NCI-H526 (cell line): ENCODE results near the gene TTLL5.
A peak's percentile ranks its signal among the peaks of the same experiment; 100 is the strongest.

Source experiments
- DNase-seq, 2 experiments: peaks; one replicate each; lab custom pipeline; 2025; lab: John Stamatoyannopoulos, UW

TTLL5 gene

DNA sequence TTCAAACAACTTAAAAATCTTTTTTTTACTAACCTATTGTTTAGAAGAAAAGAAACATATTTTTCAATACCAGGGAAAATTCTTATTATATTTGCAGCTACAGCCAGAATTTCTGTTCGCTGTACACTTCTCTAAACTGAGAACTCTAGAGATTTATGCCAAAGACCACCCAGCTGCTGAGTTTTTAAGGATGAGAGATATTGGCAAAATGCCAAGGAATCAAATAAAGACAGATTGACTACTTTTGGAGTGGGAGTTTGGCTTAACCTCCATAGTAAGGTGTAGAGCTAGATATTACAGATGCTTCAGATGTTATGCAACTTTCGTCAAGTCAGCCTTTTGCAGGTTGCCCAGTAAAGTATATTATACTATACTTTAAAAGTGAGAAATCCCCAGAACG is 71.8 kb downstream of the TTLL5 start:
- no peak for DNase-seq

DNA sequence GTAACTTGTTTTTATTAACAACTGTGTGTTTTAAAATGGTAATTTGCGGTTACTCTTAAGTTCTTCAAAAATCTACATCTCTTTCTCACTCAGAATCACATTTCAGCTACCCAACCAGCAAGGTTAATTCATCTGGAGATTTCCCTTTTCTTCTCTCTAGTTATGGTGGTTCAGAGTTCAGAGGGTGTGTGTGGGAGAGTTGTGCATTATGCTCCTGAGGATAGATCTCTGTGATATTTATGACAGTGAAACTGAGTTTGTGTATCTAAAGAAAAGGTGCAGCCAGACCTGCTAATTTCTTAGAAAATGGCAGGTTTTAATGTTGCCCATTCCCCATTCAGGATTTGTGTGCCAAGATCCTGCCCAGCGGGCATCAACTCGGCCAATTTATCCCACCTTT is 73.8 kb downstream of the TTLL5 start:
- no peak for DNase-seq

DNA sequence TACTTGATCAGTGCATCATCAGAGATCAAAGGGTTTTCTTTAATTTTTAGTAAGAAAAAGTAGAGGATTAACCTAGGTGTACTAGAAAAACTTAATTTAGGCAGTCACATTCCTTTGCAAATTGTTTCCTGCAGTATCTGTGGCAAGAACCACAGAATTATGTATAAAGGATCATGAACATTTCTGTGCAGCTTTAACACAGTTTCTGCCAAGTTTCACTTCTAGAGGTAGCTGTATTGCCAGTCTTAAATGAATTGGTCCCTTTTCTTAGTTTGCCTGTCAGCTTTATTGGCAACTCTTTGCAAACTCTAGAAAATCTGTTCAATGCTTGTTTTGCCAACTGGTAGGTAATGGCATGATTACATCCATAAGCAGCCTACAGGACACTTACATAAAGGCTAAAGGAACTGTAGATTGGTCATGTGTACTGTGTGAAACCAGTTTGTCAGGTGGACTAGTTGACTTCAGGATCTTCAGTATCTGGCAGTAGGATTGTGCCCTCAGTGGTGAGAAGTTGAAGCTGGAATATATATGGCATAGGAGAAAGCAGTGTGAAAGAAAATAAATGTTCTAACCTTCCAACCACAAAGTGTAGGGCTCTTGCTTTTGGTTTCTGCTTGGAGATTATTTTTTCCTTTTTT is 75.9 kb downstream of the TTLL5 start:
- no peak for DNase-seq

DNA sequence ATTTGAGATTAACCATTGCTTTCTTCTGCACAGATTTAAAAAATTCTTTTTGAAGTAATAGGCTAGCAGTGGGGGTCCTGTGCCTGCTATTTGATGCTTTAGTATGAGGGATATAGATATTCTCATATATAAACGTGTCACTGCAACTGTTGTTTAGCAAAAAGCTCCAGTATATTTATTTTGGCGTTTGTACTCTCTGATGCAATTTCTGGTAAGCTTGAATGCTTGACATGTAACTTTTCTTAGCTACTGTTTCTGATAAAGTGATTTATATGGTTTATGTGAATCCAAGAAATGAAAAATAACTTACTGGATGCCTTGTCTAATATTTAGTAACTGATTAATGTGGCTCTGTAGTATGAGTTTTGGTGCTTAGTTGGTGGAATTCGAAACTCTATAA is 77.1 kb downstream of the TTLL5 start:
- DNase-seq, result no peak

DNA sequence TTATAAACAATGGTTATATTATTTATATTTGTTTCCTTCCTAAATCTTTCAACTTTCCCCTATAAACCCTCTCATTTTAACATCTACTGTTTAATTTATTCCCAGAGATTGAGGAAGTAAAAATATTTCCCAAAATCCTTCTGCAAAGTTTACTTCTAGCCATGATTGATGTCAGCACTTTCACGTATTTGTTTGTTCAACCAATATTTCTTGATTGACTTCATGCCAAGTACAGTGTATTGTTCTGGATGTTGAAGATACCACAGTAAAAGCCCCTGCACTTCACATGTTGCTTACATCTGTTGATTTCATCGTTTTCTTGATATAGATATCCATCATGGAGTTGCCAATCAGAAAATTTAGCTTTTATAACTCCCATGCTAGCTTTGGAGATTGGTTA is 81.8 kb downstream of the TTLL5 start:
- no peak for DNase-seq

DNA sequence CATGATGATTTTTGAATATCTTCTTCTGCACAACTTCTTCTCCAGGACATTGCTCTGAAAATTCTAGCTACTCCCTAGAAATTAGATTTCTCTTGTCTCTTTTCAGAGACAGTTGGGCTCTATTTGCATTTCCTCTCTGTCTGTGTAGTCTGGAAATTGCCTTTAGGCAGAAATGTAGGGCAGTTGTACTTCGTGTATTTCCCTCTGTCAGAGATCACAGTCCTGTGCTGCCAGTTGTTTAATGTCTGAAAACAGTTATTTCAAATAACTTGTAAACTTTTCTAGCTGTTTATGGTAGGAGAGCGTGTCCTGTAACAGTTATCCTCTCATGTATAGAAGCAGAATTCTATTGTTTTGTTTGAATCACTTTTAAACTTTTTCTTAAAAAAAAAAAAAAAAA is 86.9 kb downstream of the TTLL5 start:
- DNase-seq, result no peak

DNA sequence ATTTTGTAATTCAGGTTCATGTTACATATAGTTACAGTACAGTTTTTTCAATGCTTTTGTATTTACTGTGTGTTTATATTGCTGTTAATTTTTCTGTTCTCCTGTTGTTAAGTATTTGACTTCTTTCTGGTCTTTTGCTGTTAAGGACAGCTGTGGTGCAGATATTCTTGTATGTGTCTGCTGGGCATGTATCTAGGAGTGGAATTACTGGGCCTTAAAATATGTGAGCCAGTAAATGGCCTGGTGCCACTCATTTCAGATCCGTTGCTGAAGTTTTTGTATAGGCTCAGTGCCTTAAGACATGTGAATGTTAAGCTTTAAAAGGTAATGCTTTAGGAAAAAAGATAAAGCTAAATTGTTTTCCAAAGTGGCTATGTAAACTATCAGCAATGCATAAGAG is 87.3 kb downstream of the TTLL5 start:
- no peak for DNase-seq

DNA sequence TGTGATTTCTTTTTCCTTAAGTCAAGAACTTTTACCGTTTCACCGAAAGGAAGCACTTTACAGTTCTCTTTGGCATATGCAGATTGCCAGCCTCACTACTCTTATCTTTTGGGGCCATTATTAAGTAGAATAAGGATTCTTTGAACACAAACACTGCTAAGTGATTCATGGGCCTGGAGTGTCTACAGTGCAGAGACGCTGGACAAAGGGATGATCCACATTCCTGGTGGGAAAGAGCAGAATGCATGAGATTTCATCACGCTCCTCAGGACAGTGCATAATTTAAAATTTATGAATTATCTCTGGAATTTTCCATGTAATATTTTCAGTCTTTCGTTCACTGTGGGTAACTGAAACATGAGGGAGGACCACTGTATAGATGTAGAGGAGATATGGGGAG is 90.2 kb downstream of the TTLL5 start:
- DNase-seq, result no peak

DNA sequence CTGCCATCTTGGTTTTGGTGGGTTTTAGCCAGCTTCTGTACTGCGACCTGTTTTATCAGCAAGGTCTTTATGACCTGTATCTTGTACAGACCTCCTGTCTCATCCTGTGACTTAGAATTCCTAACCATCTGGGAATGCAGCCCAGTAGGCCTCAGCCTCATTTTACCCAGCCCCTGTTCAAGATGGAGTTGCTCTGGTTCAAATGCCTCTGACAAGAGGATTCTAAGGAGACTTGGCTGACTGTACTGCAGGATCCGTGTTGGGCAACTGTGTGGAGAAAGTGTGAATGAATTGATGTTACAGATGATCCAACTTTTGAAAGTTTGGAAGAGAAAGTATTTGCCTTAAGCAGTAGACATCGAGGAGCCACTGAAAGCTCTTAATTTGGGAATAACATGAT is 91.0 kb downstream of the TTLL5 start:
- no peak for DNase-seq

DNA sequence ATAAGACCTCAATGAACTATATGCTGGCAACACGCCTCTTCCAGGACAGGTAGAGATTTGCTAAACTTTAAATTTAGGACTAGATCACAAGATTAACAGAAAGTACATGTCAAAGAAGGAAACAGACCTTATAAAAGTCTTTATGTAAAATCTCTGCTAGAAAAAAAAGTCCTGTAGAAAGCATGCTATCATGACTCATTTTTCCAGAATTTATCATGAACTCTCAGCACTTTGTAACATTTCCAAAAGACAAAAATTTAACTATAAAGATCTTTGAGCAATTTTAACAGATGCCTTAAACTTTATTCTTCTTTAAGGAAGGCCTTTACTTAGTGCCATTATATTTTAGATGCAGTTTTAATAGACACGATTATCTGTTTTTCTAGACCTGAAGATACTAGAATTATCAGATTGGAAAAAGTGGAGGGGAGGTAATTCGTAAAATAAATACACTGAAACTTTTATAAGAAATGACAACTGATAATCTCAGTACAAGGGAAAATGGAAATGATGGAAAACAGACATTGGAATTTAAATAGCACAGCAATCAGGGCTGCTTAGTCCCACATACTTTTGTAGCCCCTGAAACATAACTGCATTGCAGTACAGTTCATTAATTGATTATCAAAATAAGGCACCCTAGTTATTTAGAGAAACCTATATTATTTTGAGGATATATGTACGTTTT is 92.0 kb downstream of the TTLL5 start:
- no peak for DNase-seq

DNA sequence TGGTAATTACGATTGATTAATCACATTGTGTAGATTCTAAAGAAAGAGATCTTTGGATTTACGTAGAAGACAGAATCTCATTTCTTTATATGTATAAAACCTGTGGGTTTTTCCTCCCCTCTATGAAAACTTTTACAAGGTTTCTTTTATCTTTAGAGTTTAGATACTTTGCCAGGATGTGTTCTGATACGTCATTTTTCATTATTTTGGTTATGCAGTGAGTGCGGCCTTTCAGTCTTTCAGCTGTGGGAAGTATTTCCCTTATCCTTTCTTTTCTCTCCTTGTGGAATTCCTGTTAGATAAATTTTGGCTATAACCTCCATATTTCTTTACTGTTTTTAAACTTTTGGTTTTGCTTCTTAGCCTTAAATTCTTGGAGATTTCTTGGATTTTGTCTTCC is 92.7 kb downstream of the TTLL5 start:
- no peak for DNase-seq

DNA sequence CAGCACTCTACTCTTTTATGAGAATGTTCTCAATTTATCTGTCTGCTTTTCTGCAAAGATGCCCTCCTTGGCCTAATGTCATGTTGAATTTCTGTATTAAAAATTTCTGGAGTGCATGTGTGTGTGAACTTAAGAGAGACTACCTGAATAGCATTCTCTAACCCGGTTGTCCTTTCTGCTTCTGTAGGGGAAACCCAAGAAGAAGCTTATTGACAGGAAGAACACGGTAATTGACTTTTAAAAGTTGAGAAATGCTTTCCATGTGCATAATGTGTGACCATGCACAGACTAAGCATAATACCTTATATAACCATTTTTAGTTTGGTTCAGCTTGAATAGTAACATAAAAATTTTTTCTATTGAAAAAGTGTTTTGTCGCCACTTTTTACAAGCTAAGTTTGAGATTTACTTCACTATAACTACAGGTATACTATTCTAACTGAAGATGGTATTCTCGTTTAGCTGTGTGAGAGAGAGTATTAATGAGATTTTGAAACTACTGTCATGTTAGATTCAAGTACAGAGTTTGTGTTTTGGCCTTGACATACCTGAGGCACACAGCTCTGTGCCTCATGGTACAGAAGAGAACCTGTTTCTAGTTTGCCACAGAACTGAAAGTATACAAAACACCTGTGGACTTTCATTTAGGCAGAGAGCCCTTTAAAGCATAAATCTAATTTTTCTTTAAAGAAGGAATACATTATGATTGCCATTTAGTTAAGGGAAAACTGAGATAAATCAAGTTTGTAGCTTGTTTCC is 96.8 kb downstream of the TTLL5 start:
- no peak for DNase-seq

DNA sequence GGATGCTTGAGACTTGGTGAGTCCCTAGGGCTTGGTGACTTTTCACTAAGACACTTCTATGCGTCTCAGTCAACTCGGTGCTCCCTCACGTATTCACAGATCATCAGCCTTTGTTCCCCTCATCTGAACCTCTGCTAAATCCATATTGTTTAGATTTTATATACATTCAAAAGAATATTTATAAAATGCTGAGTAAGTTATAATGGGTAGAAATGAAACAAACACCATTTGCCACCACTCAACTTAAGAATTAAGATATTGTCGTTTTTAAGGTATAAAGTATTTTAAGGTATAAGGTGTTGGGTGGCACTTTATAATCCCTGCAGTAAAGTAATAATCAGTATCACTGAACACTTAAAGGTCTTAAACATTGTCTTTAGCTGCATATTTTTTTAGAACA is 103.0 kb downstream of the TTLL5 start:
- DNase-seq, result no peak

DNA sequence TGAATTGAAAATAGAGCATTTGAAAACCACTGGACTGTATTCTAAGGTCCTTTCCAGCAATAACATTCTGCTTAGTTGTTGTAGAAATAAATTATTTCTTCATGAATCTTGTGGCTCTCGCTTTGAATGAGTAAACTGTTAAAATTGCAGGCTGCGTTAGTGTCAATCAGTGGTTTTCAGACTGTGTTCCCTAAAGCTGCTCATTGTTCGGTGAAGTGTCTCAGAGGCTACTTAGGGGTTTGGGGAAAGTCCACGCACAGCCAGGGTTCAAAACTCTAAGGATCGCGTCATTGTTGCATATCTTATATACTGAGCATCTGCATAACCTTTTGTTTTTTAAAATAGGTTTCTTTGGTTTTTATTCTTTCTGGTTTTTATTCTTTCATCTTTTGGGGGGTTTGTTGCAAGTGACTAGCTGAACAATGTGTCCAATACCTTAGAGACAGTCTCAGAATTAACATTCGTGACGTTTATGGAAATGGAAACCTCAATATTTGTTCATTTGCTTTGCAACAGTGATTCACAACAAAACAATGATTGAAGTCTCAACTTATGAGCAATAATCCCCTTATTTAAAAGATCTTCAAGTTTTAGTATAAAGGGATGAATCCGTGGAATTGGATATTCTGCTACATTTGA is 108.1 kb downstream of the TTLL5 start:
- DNase-seq, result peak in 1 of 2 experiments; percentile 14

DNA sequence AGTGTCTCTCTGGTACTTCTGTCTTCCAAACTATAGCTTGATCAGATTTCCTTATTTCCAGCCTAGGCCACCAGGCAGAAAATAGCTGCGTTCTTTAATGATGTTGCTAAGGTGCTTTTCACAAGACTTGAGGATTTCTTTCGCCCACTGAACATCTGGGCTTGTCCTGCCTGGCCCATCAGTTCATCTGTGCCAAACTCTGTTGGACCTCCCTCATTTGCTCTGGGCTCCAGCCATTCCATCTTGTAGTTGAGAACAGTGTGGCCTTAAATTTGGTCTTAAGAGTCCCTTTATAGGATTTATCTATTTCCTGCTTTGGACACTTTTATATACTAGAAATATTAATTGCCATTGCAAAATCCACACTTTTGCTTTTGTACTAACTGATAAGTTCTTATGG is 109.6 kb downstream of the TTLL5 start:
- DNase-seq, result no peak

DNA sequence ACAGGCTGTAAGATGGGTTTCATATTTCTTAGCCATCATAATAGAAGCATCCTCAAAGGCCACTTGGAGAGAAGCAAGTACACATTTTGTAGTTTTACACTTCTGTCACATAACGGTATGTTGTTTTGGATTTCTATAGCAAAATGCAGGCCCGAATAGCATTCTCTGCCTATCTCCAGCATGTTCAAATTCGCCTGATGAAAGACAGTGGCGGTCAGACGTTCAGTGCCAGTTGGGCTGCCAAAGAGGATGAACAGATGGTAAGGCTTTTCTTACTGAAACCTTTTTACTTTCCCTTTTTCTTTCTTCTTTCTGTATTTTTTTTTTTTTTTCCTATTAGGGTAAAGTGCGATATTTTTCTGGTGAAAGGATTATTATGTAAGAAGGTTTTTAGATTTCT is 110.5 kb downstream of the TTLL5 start:
- DNase-seq, result no peak

DNA sequence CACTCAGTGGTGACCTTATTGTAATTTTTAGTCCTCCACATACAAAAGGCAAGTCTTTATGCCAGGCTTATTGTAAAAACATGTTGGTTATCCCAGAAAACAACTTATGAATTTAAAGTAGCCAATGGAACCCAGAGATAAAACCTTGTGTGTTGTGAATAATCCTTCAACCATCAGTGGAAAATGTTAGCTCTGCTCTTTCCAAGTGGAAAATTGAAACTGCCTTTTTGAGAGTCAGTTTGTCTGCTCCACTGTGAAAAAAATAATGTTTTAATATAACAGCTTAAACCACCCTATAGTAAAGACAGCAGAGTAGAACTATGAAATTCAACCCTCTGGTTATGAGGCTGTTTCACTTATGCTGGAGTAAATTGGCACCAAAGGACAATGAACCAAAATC is 112.0 kb downstream of the TTLL5 start:
- DNase-seq, result no peak

DNA sequence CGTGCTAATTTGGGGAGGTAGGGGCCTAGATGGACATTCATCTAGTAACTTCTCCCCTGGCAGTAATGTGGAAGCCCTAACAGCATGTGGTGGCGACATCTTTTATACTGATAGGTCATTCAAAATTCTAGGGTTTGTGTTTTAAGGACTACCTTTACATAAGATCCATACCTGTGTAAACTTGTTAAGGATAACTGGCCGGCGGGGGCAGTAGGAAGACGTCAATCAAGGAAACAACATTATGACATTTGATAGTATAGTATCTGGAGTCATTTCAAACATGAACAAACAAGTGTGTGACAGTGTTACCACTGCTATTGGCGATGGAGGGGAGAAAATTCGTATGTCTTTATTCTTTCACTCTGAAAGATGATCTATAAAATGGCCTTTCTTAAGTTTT is 120.0 kb downstream of the TTLL5 start:
- no peak for DNase-seq

DNA sequence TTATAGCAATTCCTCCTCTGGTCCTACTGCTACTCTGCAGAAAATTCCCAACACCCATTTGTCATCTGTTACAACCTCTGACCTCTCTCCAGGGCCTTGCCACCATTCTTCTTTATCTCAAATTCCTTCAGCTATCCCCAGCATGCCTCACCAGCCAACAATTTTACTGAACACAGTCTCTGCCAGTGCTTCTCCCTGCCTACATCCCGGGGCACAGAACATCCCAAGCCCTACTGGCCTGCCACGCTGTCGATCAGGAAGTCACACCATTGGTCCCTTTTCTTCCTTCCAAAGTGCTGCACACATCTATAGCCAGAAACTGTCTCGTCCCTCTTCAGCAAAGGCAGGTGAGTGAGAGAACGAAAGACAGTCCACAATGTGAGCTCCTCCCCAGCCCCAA is 122.1 kb downstream of the TTLL5 start:
- DNase-seq, result no peak

DNA sequence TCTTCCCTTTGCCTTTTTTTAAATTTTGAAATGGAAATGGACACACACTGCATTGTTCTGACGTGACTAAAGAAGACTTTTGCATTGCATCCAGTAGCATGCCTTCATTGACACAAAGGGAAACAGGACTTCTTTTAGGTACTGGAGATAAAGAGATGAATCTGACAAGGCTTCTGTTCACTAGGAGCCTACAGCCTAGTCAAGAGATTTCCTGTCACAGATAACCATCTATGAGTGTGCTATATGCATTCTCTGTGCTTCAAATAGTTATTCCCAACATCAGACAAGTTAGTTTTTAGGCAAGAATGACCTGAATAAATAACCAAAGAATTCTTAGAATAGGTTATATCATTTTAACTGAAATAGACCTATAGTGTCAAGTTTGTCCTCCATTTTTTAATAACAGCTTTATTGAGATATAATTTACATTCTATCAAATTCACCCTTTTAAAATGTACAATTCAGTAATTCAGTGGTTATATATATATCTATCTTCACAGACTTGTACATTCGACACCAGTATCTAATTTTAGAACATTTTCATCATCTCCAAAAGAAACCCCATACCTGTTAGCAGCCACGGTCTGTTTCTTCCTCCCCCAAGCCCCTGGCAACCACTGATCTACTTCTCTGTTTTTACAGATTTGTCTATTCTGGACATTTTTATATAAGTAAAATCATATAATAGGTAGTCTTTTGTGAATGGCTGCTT is 122.7 kb downstream of the TTLL5 start:
- no peak for DNase-seq

DNA sequence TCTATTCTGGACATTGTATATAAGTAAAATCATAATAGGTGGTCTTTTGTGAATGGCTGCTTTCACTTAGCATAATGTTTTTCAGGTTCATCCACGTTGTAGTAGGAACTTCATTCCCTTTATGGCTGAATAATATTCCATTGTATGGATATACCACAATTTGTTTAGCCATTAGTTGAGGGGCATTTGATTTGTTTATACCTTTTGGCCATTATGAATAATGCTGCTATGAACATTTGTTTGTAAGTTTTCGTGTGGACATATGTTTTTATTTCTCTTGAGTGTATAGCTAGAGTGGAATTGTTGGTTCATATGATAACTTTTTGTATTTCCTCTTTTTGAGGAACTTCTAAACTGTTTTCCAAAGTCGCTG is 123.3 kb downstream of the TTLL5 start:
- no peak for DNase-seq

DNA sequence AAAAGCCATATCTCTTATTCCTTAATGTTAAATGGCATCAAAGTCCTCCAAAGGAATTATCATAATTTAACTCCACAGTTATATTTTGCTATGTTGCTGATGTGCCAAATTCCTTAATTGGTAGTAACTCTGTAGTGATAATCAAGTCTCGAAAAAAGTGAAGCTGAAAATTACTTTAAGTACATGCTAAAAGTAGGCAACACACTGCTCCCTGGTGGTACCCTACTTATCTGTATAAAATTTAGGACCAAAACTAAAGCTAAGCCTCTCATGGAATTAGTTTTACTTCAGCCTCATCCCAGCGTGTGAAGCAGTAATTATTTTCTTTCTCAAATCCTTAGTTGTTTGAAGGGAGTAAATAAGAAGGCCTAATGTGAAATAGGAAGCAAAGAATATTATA is 132.8 kb downstream of the TTLL5 start:
- DNase-seq, result no peak
